HPDE6-E6E7 (cell line): ENCODE measurements around the gene PRKG1.
"Not testable (repeated sequence)": the region's sequence is repeated elsewhere in the genome, so short reads cannot be mapped to it uniquely, and the experiment has no call there.

Experiments used
- DNase-seq: peaks from one replicate; pipeline ENCODE4 v3.0.0; 2011; ENCODE audit warnings: missing footprints; ENCODE audit errors: extremely low spot score

Gene PRKG1

GRCh38 chr10:51227897-51228713 lies 153.8 kb downstream of the PRKG1 start:
- DNase-seq: no peak

DNA sequence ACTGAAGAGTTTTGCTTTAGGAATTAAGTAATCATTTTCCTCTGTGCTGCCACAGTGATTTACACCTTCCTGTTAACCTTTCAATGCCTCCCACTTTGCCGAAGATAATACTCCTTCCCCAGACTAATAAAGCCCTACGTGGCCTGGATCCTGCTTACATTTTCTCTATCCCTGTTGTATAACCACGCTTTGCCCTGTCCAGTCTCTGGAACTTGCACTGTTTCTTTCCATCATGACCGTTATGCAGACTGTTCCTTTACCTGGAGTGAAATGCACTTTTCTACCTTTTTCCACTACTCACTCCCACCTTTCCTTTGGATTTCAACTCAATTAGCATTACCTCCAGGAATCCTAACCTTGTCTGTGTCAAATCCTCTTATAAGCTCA lies 154.4 kb downstream of the PRKG1 start:
- no peak for DNase-seq

DNA sequence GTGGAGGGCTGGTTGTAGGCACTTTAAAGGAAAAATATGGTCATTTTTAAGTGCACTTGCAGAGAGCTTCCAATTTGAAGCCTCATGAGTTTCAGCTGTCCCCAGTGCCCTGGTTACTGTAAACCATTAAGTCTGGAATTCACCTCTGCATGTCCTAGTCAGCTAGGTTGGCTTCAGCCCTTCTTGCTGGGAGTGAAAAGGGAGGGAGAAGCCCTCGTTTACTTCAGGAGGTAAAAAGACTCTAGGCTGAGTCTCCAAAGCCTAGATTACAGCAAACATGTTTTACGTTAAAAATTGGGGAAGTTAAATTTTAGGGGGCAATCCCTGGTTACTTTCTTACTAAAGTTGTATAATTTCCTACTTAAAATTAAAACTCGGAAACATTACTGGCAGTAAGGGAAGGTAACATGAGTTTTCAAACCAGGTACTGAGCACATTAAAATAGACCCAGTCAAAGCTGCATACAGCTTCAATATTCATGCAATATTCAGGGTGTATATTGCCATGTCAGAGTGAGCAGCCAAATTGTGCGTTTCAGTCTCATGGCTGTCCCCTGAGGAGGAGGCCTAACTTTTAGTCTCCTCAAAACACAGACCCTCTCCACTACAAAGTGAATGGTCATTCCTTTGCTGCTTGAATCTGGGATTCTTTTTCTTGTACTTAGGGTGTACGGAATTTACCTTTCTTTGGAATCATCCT lies 156.7 kb downstream of the PRKG1 start:
- DNase-seq: no peak

DNA sequence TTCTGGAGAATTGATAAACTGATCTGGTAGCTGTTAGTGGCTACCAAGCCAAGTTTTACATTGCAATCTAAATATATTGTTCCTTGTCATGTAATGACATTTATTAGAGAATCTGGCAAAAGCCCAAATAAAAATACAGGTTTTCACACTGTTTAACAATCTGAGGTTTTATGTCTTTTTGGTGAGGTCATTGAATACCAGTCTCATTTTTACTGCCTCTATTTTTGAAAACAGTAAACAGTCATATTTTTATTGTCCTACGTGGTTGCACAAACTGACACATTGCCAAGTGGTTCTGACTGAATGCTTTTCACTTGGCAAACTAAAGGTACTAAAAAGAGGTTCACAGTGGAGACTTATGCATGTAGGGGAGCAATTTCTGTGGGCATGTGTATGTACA lies 157.5 kb downstream of the PRKG1 start:
- DNase-seq: no peak

DNA sequence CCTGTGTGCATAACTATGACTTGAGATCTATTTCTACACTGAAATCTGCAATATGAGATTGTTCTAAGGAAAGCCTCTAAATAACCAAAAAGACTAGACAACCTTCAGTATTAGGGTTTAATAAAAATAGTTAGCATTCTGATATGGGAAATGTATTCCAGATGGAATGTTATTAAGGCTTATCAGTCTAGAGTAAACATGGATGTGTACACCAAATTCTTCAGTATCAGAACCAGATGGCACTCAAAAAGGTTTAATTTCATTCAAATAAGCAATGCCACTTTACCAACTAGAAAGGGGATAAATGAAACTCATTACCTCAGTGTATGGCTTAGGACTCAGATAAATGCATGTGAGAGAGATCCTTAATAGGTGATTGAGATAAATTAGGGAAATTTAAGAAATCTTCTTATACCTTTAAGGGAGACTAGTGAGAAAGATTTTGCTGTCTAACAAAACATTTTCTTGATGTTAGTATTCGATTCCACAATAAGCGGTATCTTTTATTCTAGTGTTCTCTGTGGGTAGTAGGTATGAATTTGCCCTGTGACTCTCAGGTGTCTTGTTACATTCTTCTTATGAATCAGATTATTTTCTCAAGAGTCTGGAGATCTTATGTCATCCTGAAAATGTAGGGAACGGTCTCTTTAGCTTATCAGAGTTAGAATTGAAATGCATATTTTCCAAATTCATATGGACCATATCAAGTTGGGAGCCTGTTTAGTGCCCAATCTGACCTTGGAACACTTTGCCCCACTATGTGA lies 159.2 kb downstream of the PRKG1 start:
- no peak for DNase-seq

DNA sequence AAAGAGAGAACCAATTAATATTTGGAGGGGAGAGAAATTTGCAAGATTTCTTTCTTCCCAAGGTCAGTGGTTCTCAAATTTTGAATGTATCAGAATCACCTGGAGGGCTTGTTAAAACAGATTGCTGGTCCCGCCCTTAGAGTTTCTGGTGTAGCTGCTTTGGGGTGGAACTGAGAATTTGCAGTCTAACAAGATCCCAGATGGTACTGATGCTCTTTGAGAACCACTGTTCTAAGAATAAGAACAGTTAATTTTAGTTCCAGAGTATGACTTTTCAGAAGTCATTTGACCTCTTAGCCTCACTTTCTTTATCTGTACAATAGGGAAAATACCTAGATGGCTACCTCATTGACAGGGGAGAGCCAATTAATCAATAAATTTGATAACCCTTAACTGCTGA lies 161.6 kb downstream of the PRKG1 start:
- no peak for DNase-seq

- no peak for DNase-seq
Measured at GRCh38 chr10:51239006-51239405, 164.7 kb downstream of the PRKG1 start.

DNA sequence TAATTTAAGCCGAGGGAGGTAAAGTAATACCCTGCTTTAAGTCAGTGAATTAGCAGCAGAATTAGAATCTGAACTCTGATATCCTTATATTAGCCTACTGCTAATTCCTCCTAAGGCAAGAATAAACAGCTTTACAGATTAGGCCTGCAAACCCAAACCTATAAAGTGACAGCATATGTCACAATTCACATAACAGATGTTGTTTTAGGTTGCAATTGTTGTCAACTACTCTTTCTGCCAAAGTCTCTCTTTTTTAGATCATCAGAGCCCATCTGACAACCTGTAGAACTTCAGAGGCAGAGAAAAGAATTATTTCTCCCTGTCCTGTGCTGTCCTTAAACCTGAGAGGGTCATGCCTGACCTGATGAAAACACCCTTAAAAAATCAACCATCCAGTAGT lies 167.2 kb downstream of the PRKG1 start:
- no peak for DNase-seq

DNA sequence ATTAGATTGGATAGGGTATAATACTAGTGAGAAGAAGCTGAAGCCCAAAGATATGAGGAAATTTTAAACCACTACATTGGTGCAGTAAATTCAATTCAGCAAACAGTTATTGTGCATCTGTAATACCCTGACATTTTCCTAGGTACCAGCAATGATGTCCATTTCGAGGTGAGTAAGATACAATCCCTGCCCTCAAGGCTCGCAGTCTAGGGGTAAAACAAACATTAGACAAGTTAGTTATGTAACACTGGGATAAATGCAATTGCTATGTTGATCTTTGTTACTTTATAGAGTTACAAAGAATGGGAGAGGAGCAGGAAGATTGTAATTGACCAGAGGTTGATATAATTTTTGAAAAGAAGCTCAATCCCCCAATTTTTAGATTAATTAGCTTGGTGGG lies 168.1 kb downstream of the PRKG1 start:
- no peak for DNase-seq

- no peak for DNase-seq
Measured at GRCh38 chr10:51244309-51244708, 170.0 kb downstream of the PRKG1 start.

- DNase-seq: no peak
Measured at GRCh38 chr10:51244748-51245490, 170.6 kb downstream of the PRKG1 start.

- DNase-seq: no peak
Measured at GRCh38 chr10:51246156-51246555, 171.9 kb downstream of the PRKG1 start.

DNA sequence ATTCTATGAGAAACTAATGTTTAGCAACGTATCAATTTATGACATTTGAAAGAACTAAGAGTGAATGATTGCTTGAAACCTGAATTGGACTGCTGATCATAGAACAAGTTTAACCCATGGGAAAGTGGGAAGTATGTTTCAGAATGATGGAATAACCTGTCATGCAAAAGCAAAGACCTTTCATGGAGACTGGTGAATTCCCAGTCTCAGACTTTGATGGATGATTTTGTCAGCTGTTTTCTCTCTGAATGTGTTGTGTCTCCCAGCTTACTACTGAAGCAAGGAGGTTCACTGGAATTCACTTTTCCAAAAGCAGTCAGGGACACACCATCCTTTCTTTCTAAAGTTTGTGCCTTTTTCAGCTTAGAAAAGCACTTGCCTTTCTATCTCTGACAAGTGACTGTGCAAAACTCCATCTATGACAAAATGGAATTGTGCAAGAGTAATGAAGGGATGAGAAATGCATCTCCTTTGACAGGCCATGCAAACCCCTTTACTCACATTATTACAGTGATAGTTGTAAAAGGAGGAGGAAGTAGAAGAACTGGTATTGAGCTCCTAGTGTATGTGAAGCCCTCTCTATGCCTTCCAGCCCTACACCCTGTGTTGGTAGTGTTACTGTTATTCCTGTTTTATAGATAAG lies 176.1 kb downstream of the PRKG1 start:
- no peak for DNase-seq

DNA sequence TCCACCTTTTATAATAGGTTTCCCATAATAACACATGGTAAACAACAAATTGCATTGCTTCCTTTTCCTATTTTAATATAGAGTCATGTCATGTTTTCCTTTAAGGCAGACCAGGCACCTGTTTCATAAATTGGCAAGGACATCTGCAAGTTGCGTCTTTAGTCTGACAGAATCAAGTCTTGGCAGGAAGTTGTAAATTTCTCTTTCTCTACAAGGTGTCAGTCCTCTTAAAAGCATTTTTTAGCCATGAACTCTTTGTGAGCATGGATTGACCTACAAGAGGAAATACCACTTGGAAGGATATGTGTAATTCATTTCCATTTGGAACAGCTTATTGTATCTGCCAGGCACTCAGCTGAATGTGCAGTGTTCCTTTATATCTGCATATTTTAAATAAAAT lies 176.8 kb downstream of the PRKG1 start:
- DNase-seq: no peak

DNA sequence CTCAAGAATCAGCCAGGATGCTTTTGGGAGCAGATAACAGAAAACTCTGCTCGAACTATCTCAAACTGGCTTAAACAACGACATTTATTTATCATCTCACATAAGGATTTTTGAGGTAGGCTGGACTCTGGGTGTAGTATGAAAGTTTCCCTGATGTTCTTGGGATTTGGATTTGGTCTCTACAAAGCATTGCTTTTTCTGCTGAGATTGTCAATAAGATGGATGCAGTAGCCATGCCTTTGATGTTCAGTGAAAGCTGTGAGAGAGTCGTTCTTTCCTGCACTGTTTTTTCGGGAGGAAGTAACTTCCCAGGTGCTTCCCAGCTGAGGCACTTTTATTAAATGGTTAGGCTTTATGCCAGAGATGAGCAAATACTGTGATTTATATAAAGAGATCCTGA lies 181.1 kb downstream of the PRKG1 start:
- DNase-seq: no peak

GRCh38 chr10:51257511-51258248 lies 183.4 kb downstream of the PRKG1 start:
- DNase-seq: no peak

GRCh38 chr10:51260376-51260775 lies 186.1 kb downstream of the PRKG1 start:
- no peak for DNase-seq

- DNase-seq: no peak
Measured at GRCh38 chr10:51266496-51266895, 192.2 kb downstream of the PRKG1 start.

DNA sequence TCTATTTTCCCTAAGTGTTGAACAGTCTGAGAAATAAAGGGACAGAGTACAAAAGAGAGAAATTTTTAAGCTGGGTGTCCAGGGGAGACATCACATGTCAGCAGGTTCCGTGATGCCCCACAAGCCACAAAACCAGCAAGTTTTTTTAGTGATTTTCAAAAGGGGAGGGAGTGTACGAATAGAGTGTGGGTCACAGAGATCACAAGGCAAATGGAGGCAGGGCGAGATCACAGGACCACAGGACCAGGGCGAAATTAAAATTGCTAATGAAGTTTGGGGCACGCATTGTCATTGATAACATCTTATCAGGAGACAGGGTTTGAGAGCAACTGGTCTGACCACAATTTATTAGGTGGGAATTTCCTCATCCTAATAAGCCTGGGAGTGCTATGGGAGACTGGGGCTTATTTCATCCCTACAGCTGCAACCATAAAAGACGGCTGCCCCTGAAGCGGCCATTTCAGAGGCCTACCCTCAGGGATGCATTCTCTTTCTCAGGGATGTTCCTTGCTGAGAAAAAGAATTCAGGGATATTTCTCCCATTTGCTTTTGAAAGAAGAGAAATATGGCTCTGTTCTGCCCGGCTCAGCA lies 193.8 kb downstream of the PRKG1 start:
- DNase-seq: not testable (repeated sequence)

DNA sequence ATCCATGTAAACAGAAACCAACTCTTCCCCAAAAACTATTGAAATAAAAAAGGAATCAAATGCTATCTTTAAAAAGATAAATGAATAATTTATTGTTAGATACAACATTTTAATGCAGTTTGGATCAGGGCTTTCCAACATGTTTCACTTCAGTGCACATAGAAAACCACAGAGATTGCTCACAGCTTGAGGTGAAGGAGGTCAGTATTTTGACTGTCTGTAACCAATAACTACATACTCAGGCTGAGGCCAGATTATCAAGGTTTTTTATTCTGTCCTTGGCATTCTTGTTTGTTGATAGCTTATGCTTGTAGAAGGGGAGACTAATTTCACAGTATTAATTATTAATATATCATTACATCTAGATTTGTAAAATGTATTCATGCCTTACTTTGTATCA lies 195.5 kb downstream of the PRKG1 start:
- no peak for DNase-seq
